ENCODE data around the gene SERF2. TPM values are rescaled to one million over a fixed set of nuclear protein-coding genes. Genes with fewer than 3 reads are reported as not detected.

Gene SERF2
- total and polyA plus RNA-seq, 2 of the 8 experiments (the other 6 are each of a cell fraction or from before 2014, with no cell fraction given) = 655 to 999 TPM

- TF ChIP-seq, protein P1, sequence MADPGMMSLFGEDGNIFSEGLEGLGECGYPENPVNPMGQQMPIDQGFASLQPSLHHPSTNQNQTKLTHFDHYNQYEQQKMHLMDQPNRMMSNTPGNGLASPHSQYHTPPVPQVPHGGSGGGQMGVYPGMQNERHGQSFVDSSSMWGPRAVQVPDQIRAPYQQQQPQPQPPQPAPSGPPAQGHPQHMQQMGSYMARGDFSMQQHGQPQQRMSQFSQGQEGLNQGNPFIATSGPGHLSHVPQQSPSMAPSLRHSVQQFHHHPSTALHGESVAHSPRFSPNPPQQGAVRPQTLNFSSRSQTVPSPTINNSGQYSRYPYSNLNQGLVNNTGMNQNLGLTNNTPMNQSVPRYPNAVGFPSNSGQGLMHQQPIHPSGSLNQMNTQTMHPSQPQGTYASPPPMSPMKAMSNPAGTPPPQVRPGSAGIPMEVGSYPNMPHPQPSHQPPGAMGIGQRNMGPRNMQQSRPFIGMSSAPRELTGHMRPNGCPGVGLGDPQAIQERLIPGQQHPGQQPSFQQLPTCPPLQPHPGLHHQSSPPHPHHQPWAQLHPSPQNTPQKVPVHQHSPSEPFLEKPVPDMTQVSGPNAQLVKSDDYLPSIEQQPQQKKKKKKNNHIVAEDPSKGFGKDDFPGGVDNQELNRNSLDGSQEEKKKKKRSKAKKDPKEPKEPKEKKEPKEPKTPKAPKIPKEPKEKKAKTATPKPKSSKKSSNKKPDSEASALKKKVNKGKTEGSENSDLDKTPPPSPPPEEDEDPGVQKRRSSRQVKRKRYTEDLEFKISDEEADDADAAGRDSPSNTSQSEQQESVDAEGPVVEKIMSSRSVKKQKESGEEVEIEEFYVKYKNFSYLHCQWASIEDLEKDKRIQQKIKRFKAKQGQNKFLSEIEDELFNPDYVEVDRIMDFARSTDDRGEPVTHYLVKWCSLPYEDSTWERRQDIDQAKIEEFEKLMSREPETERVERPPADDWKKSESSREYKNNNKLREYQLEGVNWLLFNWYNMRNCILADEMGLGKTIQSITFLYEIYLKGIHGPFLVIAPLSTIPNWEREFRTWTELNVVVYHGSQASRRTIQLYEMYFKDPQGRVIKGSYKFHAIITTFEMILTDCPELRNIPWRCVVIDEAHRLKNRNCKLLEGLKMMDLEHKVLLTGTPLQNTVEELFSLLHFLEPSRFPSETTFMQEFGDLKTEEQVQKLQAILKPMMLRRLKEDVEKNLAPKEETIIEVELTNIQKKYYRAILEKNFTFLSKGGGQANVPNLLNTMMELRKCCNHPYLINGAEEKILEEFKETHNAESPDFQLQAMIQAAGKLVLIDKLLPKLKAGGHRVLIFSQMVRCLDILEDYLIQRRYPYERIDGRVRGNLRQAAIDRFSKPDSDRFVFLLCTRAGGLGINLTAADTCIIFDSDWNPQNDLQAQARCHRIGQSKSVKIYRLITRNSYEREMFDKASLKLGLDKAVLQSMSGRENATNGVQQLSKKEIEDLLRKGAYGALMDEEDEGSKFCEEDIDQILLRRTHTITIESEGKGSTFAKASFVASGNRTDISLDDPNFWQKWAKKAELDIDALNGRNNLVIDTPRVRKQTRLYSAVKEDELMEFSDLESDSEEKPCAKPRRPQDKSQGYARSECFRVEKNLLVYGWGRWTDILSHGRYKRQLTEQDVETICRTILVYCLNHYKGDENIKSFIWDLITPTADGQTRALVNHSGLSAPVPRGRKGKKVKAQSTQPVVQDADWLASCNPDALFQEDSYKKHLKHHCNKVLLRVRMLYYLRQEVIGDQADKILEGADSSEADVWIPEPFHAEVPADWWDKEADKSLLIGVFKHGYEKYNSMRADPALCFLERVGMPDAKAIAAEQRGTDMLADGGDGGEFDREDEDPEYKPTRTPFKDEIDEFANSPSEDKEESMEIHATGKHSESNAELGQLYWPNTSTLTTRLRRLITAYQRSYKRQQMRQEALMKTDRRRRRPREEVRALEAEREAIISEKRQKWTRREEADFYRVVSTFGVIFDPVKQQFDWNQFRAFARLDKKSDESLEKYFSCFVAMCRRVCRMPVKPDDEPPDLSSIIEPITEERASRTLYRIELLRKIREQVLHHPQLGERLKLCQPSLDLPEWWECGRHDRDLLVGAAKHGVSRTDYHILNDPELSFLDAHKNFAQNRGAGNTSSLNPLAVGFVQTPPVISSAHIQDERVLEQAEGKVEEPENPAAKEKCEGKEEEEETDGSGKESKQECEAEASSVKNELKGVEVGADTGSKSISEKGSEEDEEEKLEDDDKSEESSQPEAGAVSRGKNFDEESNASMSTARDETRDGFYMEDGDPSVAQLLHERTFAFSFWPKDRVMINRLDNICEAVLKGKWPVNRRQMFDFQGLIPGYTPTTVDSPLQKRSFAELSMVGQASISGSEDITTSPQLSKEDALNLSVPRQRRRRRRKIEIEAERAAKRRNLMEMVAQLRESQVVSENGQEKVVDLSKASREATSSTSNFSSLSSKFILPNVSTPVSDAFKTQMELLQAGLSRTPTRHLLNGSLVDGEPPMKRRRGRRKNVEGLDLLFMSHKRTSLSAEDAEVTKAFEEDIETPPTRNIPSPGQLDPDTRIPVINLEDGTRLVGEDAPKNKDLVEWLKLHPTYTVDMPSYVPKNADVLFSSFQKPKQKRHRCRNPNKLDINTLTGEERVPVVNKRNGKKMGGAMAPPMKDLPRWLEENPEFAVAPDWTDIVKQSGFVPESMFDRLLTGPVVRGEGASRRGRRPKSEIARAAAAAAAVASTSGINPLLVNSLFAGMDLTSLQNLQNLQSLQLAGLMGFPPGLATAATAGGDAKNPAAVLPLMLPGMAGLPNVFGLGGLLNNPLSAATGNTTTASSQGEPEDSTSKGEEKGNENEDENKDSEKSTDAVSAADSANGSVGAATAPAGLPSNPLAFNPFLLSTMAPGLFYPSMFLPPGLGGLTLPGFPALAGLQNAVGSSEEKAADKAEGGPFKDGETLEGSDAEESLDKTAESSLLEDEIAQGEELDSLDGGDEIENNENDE (IDR thresholded peaks at IDR 0.05; ENCODE audit: insufficient replicate concordance, low read length) = no peak
- TF ChIP-seq, protein P2, sequence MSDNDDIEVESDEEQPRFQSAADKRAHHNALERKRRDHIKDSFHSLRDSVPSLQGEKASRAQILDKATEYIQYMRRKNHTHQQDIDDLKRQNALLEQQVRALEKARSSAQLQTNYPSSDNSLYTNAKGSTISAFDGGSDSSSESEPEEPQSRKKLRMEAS (IDR thresholded peaks at IDR 0.05) = no peak
- TF ChIP-seq EP300 (IDR thresholded peaks at IDR 0.05; ENCODE audit: borderline replicate concordance in 1 of 2, low read depth in 2 of 2, low read length in 2 of 2) = no peak
- TF ChIP-seq JUND (IDR thresholded peaks at IDR 0.05; ENCODE audit: low read length) = no peak
- no peak for TF ChIP-seq CBX5 (IDR thresholded peaks at IDR 0.05; ENCODE audit: low read depth, low read length)
- TF ChIP-seq SP1 (IDR thresholded peaks at IDR 0.05; ENCODE audit: low read depth, low read length) = no peak
- no peak for TF ChIP-seq JUN (IDR thresholded peaks at IDR 0.05; ENCODE audit: low read depth, low read length)
- TF ChIP-seq EZH2 (IDR thresholded peaks at IDR 0.05; ENCODE audit: low read depth, low read length, severe bottlenecking) = no peak
Measured at GRCh38 chr15:43749690-43750345, 42.3 kb upstream of the SERF2 start (continued).
